HG03064 (cell line): ENCODE data around the gene NPTX1.

Experiments
- ATAC-seq: cut with Tn5 transposase; IDR thresholded peaks from one replicate; pipeline ENCODE4 v1.9.1; 2021; ENCODE audit warnings: low read depth; ENCODE audit not compliant: unreplicated experiment

Gene NPTX1

DNA sequence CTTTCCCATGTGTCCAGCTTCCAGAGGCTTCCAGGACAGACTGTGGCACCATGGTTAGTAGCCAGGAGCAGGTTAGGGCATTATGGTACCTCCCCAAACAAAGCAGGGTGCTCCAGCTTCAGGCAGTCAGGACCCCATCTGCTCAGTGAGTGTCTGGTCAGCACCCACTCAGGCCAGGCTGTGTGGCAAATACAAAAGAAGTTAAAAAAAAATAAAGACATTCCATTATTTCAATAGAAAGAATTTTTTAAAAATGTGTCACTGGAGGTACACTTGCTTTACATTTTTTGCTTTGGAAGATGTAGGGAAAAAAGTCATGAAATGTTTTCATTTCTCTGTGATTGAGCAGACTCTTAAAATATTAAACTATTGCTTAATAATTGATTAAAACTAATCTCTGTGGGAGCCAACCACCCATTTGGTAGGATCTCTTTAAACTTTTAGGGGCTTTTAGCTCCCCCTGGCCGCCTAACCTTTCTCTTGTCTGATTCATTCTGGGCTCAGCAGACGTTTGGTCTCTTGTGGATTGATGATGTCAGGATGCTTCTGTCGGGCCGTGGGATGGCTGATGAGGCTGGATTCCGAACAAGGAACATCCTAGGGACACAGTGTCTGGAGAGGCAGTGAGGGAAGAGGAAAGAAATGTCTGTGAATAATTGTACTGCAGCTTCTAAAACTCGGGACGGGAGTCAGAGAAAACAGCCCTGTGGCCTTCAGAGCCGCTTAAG is 28.4 kb upstream of the NPTX1 start:
- no peak for ATAC-seq

GRCh38 chr17:80503921-80504320 is 27.5 kb upstream of the NPTX1 start:
- no peak for ATAC-seq

DNA sequence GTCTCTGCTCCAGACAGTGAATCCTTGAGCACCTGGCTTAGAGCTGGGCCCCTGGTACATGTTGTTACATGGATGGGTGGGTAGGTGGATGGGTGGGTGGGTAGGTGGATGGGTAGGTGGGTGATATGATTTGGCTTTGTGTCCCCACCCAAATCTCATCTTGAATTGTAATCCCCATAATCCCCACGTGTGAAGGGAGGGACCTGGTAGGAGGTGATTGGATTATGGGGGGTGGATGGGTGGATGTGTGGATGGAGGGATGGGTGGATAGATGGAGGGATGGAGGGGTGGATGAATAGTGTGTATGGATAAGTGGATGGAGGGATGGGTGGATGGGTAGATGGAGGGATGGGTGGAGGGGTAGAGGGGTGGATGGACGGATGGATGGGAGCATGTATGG is 26.6 kb upstream of the NPTX1 start:
- no peak for ATAC-seq

GRCh38 chr17:80502578-80502877 is 26.1 kb upstream of the NPTX1 start:
- ATAC-seq = no peak

DNA sequence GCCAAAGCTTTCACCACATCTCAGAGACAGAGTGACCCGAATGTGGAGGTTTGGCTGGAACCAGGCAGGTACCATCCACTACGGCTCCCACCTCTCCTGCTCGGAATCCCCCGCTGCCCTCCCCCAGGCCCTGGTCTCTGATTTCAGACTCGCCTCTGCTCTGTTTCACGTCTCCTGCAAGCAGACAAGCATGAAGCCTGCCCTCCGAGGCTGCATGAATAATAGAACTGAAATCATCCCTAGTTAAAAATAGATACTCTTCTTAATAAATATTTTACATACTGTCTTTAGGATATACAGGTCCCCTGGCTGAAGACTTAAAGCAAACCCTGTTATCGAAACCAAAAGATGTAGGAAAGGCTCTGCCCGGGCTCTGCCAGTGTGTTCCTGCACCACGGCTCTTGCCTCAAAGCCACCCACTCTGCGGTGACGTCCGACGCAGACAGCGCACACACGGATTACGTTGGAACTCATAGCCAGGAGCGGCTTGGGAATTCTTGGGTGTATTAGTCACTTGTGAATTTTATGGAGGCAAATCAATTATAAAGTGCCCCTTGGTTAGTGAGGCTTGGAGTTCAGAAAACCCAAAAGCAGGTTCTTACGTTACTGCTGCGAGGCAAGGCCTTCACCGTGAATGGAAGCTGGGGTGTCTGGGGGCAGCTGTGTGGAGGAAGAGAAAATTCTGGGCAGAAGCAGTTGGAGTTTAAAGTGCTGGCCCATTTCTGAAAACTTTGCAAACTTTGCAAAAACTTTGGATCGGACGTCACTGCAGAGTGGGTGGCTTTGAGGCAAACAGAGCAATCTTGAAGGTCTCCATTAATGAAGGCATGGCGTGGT is 25.6 kb upstream of the NPTX1 start:
- no peak for ATAC-seq

DNA sequence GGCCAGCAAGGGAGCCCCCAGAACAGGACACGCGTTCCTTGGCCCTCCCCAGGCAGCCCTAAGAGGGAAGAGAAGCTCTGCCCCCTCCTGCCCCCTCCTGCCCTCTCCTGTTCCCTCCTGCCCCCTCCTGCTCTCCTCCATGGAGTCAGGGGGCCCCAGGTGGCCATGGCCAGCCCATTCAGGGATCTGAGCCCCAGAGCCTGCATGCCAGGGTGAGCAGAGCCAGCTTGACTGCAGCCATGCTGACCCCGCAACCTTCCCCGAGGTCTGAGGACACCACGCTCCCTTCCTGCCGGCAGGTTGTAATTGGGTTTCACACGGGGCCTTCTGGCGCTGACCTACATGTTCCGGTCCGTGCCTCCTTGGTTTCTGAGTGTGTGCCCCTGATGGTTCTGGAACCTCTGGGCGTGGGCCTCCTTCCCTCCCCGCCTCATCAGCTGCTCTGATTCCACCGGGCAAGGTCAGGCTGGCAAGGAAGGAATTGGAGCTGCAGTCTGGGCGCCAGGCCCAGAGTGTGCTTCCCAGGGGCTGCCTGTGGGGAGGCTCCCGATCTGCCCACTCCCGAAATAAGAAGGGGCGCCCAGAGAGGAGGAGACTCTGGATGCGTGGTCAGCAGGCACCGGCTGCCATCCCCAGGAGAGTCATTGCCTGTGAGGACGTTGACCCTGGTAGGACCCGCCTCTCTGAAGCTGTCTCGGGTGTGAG is 23.7 kb upstream of the NPTX1 start:
- no peak for ATAC-seq

DNA sequence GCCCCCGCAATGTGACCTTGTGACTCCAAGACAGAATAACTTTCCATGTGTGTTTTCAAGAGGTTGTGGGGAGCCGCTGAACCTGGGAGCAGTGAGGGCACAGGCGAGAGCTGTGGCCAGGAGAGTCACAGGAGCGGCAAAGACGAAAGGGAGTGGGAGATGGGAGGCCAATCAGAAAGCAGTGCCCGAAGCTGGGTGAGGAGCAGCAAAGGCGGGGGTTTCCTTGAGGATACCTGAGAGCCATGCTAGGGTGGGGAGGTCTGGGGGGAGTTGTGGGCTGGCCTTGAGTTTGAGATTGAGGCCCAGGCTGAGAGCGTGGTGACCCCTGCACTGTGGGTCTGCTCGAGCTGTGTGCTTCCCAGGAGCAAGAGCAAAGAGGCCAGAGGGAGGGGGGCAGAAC is 23.2 kb upstream of the NPTX1 start:
- ATAC-seq = no peak

GRCh38 chr17:80498920-80499410 is 22.6 kb upstream of the NPTX1 start:
- ATAC-seq = no peak

GRCh38 chr17:80498242-80498919 is 22.0 kb upstream of the NPTX1 start:
- ATAC-seq = no peak

DNA sequence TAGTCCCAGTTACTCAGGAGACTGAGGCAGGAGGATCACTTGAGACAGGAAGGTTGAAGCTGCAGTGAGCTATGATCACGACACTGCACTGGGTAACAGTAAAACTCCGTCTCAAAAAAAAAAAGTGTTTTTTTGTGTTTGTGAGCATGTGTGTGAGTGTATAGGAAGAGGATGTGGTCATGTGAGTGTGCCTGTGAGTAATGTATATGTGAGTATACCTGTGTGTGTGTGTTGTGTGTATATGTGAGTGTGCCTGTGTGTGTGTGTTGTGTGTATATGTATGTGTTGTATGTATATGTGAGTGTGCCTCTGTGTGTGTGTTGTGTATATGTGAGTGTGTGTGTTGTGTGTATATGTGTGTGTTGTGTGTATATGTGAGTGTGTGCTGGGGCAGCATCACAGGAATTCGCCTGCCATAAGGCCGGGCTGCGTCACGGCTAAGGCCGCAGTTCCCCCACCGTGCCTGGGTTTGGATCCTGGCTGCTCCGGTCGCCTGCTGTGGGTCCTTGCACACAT is 21.4 kb upstream of the NPTX1 start:
- ATAC-seq = no peak

DNA sequence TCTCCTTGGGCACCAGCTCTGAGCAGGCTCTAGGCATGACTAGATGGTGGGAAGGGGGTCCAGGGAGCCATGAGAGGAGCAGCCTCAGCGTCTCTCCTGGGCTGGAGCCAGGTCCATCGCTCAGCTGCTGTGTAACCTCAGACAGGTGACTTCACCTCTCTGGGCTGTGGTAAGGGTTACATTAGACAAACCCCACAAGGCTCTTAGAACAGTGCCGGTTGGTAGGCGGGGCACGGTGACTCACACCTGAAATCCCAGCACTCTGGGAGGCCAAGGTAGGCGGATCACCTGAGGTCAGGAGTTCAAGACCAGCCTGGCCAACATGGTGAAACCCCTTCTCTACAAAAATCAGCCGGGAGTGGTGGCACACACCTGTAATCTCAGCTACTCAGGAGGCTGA is 18.1 kb upstream of the NPTX1 start:
- ATAC-seq = no peak

DNA sequence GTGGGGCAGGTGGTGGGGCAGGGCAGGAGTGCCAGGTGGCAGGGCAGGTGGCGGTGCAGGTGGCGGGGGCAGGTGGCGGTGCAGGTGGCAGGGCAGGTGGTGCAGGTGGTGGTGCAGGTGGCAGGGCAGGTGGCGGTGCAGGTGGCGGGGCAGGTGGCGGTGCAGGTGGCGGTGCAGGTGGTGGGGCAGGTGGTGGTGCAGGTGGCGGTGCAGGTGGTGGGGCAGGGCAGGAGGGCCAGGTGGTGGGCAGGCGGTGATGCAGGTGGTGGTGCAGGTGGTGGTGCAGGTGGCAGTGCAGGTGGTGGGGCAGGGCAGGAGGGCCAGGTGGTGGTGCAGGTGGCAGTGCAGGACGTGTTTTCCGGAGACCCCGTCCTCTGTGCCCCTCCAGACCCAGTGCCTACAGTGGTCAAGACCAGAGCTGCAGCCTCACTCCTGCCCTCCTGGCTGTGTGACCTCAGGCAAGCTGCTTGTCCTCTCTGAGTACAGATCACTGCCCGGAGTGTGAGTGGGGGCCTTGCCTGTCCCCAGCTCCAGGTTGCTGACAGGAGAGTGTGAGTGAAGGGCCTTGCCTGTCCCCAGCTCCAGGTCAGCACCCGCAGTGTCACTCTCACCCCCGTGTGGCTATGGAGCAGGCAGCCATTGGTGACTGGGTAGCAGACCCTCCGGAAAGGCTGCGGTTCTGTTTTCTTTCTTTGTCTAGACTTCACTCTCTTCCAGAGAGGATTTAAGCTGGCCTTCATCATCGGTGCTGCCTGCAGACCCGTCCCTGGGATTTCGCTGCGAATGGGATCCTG is 16.1 kb upstream of the NPTX1 start:
- ATAC-seq = no peak

- no peak for ATAC-seq
These were observed 15.3 kb upstream of the NPTX1 start for GRCh38 chr17:80491478-80492342.

DNA sequence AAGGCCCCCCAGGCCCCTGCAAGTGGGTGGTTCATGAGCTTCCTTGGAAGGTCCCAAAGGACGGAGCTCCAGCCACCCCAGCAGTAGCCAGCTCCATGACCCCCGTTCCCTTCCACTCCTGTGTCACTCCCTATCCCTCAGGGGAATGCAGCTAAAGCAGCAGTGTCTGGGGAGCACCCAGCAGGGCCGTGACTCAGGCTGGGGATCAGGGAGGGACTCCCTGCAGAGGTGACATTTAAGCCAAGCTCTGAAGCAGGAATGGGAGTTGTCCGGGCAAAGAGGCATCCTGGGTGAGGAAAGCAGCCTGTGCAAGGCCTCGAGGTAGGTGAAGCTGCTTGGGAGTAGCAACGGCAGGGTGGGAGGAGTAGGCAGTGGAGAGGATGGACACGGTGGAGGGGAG is 11.1 kb upstream of the NPTX1 start:
- ATAC-seq = no peak

- ATAC-seq = no peak
These were observed 10.3 kb upstream of the NPTX1 start for GRCh38 chr17:80486692-80487091.

- ATAC-seq = no peak
These were observed 9.4 kb upstream of the NPTX1 start for GRCh38 chr17:80485846-80486245.

- no peak for ATAC-seq
These were observed 6.3 kb upstream of the NPTX1 start for GRCh38 chr17:80482555-80483308.

GRCh38 chr17:80482058-80482318 is 5.6 kb upstream of the NPTX1 start:
- no peak for ATAC-seq
